ENCODE data around the gene NKD2.

The NKD2 gene

GRCh38 chr5:1031306-1031959, 22.8 kb downstream of the NKD2 start:
- DNase-seq (ENCODE audit: low read depth), result no peak

DNA sequence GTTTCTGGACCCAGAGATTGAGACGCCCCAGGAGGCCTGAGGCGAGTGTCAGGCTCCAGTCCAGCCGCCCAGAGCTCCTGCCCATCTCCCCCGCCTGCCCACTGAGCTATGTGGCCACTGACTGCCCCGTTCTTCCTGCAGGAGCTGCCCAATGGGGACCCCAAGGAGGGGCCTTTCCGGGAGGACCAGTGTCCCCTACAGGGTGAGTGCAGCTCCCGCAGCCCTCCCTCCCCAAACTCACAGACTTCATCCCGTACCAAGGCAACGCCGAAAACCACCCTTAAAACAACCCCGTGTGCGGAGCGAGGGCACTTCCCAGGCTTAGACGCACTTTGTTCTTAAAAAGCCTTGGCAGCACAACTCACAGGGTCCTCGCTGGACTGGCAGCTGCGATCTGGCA, 23.4 kb downstream of the NKD2 start:
- no peak for DNase-seq (ENCODE audit: low read depth)

GRCh38 chr5:1032551-1033027, 24.0 kb downstream of the NKD2 start:
- DNase-seq (ENCODE audit: low read depth), result no peak

DNA sequence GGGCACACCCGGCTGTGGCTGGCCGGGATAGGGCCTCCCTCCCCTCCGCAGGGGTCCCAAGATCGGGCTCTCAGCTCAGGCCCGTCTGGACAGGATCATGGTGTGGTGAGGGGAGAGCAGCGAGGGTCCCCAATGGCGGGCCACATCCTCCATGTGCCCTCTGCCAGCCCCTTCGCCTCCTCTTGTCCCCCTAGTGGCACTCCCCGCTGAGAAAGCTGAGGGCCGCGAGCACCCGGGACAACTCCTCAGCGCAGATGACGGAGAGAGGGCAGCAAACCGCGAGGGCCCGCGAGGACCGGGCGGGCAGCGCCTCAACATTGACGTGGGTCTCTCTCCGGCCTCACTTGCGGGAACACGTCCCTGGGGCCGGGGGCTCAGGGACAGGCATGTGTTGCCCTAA, 24.6 kb downstream of the NKD2 start:
- no peak for DNase-seq (ENCODE audit: low read depth)

DNA sequence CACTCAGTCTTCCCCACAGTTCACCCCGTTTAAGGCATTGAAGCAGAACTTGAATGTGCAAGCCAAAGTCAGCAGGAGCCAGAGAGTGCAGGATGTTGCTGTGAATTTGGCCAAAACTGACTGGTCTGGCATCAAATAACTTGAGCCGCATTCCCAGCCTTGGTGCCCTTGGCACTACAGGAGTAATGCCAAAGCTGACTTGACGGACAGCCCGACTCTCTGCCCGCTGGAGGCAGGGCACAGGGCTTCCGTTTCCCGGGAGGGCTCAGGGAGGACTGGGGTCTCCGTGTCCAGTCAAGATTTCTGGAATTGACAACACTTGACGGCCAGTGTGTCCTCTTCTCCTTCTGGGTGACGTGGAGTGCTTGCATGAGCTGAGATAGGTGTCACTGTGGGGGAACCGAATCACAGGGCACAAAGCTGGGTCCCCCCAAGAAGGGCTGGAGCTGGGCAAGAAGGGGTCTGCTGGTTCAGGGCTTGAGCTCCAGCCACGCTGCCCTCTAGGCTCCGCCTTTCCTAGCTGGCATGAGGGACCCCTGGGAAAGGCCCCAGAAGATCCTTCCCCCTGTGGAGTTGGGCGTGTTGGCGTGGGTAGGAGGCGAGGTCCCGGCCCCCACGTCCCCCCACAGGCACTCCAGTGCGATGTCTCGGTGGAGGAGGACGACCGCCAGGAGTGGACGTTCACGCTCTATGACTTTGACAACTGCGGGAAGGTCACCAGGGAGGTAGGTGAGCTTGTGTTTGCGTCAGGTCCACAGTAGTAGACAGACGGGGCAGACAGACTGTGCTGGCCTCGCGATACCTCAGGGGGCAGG, 25.2 kb downstream of the NKD2 start:
- no peak for DNase-seq (ENCODE audit: low read depth)

DNA sequence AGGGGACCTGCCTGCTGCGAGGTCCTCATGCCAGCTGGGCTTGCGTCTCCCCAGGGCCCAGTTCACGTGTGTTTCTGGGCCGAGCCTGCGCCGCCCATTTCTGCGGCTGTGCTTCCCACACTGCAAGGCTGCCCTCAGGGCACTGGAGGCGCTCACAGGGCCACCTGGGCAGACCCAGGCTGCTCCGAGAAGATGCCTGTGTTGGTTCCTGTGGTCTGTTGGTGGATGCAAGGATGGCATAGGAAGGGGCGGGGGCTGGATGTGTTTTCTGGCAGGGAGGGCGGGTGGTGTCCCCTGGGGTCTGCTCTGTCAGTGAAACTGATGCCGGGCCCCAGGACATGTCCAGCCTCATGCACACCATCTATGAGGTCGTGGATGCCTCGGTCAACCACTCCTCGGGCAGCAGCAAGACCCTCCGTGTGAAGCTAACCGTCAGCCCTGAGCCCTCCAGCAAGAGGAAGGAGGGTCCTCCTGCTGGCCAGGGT, 25.9 kb downstream of the NKD2 start:
- DNase-seq (ENCODE audit: low read depth), result no peak

DNA sequence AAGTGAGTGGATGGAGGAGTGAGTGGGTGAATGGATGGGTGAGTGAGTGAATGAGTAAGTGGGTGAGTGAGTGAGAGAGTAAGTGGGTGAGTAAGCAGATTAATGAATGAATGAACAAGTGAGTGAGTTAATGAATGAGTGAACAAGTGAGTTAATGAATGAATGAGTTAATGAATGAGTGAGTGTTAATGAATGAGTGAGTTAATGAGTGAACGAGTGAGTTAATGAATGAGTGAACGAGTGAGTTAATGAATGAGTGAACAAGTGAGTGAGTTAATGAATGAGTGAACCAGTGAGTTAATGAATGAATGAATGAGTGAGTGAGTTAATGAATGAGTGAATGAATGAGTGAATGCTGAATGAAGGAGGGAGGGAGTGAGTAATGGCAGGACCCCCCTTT, 26.4 kb downstream of the NKD2 start:
- DNase-seq (ENCODE audit: low read depth), result no peak

- DNase-seq (ENCODE audit: low read depth), result no peak
These were observed 27.1 kb downstream of the NKD2 start for GRCh38 chr5:1035421-1036405.

DNA sequence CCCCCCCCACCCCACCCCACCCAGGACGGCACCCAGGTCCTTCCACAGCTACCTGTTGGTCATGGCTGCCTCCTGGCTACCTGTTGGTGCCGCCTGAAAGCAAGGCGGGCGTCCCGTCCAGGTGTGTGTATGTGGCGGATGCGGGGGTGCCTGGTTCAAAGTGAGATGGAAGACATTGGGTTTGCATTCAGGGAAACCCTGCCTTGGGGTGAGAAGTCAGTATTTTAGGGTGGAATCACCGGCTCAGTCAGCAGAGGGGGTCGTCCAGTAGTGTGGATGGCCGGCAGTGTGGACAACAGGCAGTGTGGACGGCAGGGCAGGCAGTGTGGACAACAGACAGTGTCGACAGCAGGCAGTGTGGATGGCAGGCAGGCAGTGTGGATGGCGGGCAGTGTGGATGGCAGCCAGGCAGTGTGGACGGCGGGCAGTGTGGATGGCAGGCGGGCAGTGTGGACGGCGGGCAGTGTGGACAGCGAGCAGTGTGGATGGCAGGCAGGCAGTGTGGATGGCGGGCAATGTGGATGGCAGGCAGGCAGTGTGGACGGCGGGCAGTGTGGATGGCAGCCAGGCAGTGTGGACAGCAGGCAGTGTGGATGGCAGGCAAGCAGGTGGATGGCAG, 28.0 kb downstream of the NKD2 start:
- DNase-seq (ENCODE audit: low read depth), result no peak

DNA sequence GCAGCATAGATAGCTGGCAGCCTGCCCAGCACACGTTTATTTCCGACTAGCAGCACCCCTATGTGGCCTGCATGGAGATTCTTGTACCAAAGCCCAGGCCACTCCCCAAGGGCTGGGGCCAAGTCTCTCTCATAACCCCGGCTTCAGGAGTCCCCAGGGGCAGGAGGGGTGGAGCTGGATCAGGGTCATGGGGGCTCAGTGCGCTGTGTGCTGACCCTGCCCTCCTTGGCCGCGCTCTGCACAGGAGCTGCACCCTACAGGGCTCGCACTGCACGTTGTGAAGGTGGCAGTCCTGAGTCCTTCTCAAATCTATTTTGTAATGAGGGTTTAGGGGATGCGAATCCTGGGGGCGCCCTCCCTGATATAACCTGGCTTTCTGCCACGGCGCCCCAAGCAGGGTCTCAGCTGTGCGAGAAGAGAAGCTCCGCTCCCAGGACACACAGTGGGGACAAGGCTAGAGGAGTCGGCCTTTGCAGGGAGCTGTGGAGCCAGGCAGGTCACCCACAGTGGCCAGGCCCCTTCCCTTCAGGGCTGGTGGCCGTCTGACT, 28.6 kb downstream of the NKD2 start:
- DNase-seq (ENCODE audit: low read depth), result no peak

DNA sequence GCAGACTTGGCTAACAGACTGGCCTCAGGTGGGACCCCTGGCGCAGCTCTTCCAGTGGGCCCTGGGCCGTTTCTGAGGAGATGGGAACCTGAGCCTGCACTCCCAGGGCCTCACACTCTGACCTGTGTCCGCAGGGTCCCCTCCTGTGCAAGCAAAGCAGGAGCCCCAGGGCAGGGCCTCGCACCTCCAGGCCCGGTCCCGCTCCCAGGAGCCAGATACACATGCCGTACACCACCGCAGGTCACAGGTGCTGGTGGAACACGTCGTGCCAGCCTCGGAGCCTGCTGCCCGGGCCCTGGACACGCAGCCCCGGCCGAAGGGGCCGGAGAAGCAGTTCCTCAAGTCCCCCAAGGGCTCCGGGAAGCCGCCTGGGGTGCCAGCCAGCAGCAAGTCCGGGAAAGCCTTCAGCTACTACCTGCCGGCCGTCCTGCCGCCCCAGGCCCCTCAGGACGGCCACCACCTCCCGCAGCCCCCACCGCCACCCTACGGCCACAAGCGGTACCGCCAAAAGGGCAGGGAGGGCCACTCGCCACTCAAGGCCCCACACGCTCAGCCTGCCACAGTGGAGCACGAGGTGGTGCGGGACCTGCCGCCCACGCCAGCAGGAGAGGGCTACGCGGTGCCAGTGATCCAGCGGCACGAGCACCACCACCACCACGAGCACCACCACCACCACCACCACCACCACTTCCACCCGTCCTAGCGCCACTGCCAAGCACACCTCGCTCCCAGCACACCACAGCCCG, 29.2 kb downstream of the NKD2 start:
- DNase-seq (ENCODE audit: low read depth), result no peak

DNA sequence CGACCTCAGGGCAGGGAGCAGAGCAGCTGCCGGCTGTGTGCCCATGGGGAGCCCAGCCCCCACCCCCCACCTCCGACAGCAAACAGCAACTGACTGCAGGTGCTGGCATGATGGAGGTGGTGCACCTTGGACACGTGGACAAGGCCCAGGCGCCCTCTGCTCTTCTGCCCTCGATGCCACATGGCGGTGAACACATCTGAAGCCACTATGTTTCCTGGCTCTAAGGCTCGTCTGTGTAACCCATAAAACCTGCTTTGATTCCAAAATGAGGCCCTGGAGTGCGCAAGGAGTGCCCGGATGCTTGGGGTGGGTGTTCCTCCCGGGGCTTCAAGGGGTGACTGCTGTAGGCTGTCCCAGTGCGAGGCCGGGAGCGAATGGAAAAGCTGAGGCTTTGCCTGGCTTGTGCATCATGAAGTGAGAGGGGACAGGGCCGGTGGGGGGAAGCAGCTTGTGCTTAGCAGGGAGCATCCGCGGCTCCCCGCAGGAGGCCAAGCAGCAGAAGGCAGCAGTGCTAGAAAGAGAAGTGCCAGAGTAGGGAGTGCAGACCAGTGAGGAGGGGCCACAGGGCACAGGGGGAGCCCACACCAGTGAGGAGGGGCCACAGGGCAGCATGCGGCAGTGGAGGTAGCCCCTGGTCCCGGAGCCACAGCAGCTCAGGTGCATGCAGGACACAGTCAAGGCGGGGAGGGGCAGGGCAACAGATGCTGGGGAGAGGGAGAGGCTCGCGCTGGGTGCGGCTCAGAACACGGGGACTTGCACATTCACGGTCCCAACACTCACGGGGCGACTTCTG, 30.0 kb downstream of the NKD2 start:
- no peak for DNase-seq (ENCODE audit: low read depth)

DNA sequence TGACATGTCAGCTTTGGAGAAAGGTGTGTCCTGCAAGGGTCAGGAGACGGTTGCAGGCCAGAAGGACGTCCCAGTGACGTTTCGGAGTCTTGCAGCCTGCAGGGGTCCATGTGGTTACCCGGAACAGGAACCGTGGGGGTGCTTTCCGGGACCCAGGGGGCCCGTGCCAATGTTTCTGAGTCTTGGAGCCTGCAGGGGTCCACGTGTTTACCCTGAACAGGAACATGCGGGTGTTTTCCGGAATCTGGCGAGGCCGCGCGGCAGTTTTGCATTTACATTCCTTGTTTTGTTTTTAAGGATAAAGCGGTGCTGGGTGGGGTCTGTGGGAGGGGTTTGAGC, 30.6 kb downstream of the NKD2 start:
- DNase-seq (ENCODE audit: low read depth), result no peak

DNA sequence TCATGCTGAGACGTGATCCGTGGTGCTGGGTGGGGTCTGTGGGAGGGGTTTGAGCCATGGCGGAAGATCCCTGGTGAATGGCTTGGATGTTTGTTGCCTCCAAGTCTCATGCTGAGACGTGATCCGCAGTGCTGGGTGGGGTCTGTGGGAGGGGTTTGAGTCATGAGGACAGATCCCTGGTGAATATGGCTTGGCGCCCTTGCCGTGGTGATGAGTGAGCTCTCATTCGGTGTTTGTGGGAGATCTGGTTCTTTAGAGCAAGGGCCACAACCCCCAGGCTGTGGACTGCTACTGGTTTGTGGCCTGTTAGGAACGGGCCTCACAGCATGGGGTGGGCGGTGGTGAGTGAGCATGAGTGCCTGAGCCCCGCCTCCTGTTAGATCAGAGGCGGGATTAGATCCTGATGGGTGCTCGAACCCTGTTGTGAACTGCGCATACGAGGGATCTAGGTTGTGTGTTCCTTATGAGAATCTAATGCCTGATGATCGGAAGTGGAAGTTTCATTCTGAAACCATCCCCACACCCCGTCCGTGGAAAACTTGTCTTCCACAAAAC, 31.2 kb downstream of the NKD2 start:
- no peak for DNase-seq (ENCODE audit: low read depth)

- no peak for DNase-seq (ENCODE audit: low read depth)
These were observed 32.0 kb downstream of the NKD2 start for GRCh38 chr5:1040571-1040970.

DNA sequence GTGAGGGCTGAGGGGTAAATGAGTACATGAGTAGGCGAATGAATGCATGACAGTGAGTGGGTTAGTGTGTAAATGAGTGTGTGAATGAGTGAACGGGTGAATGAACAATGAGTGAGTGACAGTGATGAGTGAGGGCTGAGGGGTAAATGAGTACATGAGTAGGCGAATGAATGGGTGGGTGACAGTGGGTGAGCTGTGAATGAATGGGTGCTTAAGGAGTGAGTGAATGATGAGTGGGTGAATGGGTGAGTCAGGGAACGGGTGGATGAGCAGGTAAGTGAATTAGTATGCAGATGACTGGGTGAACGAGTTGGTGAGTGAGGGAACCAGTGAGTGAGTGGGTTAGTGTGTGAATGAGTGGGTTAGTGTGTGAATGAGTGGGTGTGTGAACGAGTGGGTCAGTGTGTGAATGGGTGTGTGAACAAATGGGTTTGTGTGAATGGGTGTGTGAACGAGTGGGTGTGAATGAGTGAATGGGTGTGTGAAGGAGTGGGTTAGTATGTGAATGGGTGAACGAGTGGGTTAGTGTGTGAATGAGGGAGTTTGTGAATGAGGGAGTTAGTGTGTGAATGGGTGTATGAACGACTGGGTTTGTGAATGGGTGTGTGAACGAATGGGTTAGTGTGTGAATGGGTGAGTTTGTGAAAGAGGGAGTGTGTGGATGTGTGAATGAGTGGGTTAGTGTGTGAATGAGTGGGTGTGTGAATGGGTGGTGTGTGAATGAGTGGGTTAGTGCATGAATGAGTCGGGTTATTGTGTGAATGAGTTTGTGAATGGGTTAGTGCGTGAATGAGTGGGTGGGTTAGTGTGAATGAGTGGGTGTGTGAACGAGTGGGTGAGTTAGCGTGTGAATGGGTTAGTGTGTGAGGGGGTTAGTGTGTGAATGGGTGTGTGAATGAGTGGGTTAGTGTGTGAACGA, 32.9 kb downstream of the NKD2 start:
- DNase-seq (ENCODE audit: low read depth), result no peak

GRCh38 chr5:1042626-1043025, 34.0 kb downstream of the NKD2 start:
- DNase-seq (ENCODE audit: low read depth), result no peak

DNA sequence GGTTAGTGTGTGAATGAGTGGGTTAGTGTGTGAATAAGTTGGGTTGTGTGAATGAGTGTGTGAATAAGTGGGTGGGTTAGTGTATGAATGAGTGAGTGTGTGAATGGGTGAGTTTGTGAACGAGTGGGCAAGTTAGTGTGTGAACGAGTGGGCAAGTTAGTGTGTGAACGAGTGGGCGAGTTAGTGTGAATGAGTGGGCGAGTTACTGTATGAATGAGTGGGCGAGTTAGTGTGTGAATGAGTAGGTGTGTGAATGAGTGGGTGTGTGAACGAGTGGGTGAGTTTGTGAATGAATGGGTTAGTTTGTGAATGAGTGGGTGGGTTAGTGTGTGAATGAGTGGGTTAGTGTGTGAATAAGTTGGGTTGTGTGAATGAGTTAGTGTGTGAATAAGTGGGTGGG, 34.7 kb downstream of the NKD2 start:
- no peak for DNase-seq (ENCODE audit: low read depth)

DNA sequence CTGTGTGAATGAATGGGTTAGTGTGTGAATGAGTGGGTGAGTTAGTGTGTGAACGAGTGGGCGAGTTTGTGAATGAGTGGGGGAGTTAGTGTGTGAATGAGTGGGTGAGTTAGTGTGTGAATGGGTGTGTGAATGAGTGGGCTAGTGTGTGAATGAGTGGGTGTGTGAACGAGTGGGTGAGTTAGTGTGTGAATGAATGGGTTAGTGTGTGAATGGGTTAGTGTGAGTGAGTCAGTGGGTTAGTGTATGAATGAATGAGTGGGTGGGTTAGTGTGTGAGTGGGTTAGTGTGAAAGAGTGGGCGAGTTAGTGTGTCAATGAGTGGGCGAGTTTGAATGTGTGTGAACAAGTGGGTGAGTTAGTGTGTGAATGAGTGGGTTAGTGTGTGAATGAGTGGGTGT, 35.5 kb downstream of the NKD2 start:
- no peak for DNase-seq (ENCODE audit: low read depth)
